ENCODE measurements around the gene TMEM88. TPM values are rescaled to one million over a fixed set of nuclear protein-coding genes. Genes with fewer than 3 reads are reported as not detected.

The TMEM88 gene
- total RNA-seq, 1 experiment from 2014 or later: 2.8 TPM

DNA sequence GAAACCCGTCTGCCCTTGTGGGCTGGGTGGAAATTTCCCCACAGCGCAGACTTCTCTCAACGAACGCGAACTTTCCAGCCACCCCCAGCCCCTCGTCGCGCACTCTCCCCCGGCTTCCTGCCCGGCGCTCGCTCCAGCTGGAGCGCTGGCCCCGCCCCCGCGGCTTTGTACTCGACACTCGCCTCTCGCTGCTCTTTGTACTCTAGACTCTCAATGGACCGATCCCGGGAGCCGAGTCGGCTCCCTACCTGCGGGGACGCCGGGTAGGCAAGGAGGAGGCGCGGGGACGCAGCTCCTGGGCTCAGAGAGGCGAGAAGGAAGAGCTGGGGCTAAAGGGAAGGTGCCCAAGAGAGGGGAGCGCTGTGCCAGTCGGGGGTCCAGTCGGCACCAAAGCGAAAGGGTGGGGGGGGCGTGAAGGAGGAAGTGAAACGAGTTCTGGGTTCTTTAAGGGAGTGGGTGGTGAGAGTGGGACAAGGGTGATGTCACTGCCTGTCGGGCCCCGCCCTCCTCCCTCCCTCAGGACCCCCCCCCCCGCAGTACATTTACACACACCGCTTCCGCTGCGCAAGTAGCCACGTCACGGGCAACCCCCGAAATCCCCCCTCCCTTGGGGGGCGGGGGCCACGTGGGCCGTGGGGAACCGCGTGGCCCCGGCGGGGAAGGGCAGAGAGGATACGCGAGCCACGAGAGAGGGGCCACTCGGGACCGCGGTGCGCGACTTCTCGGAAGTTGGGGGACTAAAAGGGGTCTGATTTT is 11.2 kb upstream of the TMEM88 start:
- no peaks in the 10 kb centered on the region for H3K9me2 ChIP-seq (ENCODE audit: insufficient read depth)
- BruUV-seq (replicated peaks): TSS peak; percentile 16
- peak overlapping the region; percentile 99 for H3K9ac ChIP-seq (ENCODE audit: low read length)
- RAD21 ChIA-PET (ENCODE audit: low non-redundant PET in 1 of 2, low total read pairs in 2 of 2, uncharacterized antibody in 2 of 2, unreplicated experiment in 2 of 2): interaction anchor here in 1 of 2 experiments (1.9 kb wide), 1 partner anchor 19 kb away, joined by 4 read pairs; no protein-coding TSS in a partner anchor
- peak; percentile 38 for ATAC-seq
- no peak for DNase-seq (ENCODE audit: low read depth, low spot score)
- intact Hi-C loops (cut with micrococcal nuclease): loop anchor here (1.0 to 5.0 kb wide), 2 partner anchors 8 to 101 kb away; no protein-coding TSS in a partner anchor
- peaks cover 30 to 42% of the 10 kb centered on the region in 2 experiments for H3K4me1 ChIP-seq (ENCODE audit: control insufficient read depth in 1 of 2, insufficient read depth in 2 of 2, low read length in 2 of 2)
- H3K9me3 ChIP-seq (ENCODE audit: control insufficient read depth in 1 of 2, insufficient read depth in 1 of 2, low read depth in 1 of 2, low read length in 2 of 2): no peaks in the 10 kb centered on the region
- CTCF ChIA-PET: interaction anchor here (0.9 to 2.5 kb wide), 2 partner anchors 19 to 100 kb away, joined by 3 to 8 read pairs; no protein-coding TSS in a partner anchor
- H3K79me2 ChIP-seq (ENCODE audit: insufficient read depth, low read length): peaks cover 61% of the 10 kb centered on the region
- no peaks in the 10 kb centered on the region for H4K20me1 ChIP-seq (ENCODE audit: insufficient read depth)
- H3K27ac ChIP-seq (ENCODE audit: low read depth, low read length): peak overlapping the region; percentile 97
- H3K4me3 ChIP-seq (replicated peaks in 1 of 2; ENCODE audit: low read depth in 1 of 2, low read length in 2 of 2): peak overlapping the region; percentile 92 to 94
- H3K36me3 ChIP-seq (ENCODE audit: control insufficient read depth in 1 of 2, insufficient read depth in 2 of 2, low read length in 2 of 2): peaks cover 0 to 21% of the 10 kb centered on the region in 2 experiments; a peak in 3 of 4 replicates
- peak overlapping the region; percentile 99 for H3K4me2 ChIP-seq (ENCODE audit: low read length)
- POLR2A ChIA-PET: interaction anchor here (1.4 to 3.7 kb wide), 5 partner anchors 8 to 157 kb away, joined by 5 to 45 read pairs (median 7); partner anchors contain the start of genes CYB5D1, KDM6B, NAA38 and TP53
- TF ChIP-seq POLR2AphosphoS5 (IDR thresholded peaks at IDR 0.05; ENCODE audit: low read depth, low read length) (no peak; the same call in 1 of the 2 replicates), JUND (IDR thresholded peaks at IDR 0.05) (no peak), TCF7L2 (IDR thresholded peaks at IDR 0.05; ENCODE audit: borderline replicate concordance, extremely low read depth, insufficient read depth, insufficient read length) (peak; percentile 85), SIN3A (IDR thresholded peaks at IDR 0.05; ENCODE audit: low read depth) (no peak)
- TF ChIP-seq, protein P1, sequence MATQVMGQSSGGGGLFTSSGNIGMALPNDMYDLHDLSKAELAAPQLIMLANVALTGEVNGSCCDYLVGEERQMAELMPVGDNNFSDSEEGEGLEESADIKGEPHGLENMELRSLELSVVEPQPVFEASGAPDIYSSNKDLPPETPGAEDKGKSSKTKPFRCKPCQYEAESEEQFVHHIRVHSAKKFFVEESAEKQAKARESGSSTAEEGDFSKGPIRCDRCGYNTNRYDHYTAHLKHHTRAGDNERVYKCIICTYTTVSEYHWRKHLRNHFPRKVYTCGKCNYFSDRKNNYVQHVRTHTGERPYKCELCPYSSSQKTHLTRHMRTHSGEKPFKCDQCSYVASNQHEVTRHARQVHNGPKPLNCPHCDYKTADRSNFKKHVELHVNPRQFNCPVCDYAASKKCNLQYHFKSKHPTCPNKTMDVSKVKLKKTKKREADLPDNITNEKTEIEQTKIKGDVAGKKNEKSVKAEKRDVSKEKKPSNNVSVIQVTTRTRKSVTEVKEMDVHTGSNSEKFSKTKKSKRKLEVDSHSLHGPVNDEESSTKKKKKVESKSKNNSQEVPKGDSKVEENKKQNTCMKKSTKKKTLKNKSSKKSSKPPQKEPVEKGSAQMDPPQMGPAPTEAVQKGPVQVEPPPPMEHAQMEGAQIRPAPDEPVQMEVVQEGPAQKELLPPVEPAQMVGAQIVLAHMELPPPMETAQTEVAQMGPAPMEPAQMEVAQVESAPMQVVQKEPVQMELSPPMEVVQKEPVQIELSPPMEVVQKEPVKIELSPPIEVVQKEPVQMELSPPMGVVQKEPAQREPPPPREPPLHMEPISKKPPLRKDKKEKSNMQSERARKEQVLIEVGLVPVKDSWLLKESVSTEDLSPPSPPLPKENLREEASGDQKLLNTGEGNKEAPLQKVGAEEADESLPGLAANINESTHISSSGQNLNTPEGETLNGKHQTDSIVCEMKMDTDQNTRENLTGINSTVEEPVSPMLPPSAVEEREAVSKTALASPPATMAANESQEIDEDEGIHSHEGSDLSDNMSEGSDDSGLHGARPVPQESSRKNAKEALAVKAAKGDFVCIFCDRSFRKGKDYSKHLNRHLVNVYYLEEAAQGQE (IDR thresholded peaks at IDR 0.05; ENCODE audit: low read depth): no peak
- TF ChIP-seq, protein P2, sequence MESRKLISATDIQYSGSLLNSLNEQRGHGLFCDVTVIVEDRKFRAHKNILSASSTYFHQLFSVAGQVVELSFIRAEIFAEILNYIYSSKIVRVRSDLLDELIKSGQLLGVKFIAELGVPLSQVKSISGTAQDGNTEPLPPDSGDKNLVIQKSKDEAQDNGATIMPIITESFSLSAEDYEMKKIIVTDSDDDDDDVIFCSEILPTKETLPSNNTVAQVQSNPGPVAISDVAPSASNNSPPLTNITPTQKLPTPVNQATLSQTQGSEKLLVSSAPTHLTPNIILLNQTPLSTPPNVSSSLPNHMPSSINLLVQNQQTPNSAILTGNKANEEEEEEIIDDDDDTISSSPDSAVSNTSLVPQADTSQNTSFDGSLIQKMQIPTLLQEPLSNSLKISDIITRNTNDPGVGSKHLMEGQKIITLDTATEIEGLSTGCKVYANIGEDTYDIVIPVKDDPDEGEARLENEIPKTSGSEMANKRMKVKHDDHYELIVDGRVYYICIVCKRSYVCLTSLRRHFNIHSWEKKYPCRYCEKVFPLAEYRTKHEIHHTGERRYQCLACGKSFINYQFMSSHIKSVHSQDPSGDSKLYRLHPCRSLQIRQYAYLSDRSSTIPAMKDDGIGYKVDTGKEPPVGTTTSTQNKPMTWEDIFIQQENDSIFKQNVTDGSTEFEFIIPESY (IDR thresholded peaks at IDR 0.05; ENCODE audit: extremely low read depth, insufficient replicate concordance, low read length): peak; percentile 6
- no peaks in the 10 kb centered on the region for H3K27me3 ChIP-seq (ENCODE audit: insufficient read depth, low read length)
- H2AFZ ChIP-seq (ENCODE audit: low read depth, low read length, poor library complexity, severe bottlenecking): no peak overlapping the region

Data from HCT116 (cell line).